ENCODE results near the gene RNASEH2A.
A peak's percentile ranks its signal among the peaks of the same experiment; 100 is the strongest.

DNA sequence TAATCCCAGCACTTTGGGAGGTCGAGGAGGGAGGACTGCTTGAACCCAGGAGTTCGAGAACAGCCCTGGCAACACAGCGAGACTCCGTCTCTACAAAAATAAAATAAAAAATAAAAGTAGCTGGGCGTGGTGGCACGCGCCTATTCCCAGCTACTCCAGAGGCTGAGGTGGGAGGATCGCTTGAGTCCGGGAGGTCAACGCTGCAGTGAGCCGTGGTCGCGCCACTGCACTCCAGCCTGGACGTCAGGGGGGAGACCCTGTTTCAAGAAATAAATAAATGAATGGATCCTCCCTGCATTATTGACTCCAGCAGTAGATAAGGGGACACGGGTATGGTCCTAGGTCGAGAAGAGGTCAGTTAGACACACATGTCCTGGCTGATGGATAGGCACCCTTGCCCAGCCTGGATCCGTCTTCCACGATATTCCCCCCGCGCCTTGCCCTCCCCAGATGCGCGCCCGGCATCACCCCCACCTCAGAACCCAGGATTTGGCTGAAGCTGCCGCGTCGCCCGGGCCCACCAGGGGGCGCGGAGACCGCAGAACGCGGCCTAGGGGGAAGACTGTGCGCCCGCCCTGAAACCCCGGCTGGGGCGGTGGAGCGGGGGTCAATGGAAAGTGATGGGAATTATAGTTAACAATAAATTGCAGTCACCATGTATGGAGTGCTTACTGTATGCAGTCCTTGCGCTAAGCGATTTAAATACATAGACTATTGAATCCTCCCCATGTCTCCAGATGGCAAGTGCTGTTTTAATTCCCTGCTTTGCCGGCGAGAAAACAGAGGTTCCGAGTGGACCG lies 29.0 kb upstream of the RNASEH2A start:
- peak in 1 of 2 donors; percentile 38 for TF ChIP-seq POLR2A (IDR thresholded peaks at IDR 0.05)
- TF ChIP-seq, protein P1, sequence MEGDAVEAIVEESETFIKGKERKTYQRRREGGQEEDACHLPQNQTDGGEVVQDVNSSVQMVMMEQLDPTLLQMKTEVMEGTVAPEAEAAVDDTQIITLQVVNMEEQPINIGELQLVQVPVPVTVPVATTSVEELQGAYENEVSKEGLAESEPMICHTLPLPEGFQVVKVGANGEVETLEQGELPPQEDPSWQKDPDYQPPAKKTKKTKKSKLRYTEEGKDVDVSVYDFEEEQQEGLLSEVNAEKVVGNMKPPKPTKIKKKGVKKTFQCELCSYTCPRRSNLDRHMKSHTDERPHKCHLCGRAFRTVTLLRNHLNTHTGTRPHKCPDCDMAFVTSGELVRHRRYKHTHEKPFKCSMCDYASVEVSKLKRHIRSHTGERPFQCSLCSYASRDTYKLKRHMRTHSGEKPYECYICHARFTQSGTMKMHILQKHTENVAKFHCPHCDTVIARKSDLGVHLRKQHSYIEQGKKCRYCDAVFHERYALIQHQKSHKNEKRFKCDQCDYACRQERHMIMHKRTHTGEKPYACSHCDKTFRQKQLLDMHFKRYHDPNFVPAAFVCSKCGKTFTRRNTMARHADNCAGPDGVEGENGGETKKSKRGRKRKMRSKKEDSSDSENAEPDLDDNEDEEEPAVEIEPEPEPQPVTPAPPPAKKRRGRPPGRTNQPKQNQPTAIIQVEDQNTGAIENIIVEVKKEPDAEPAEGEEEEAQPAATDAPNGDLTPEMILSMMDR (IDR thresholded peaks at IDR 0.05), result peak; percentile 96 to 98 (median 97)

Data from uterus (tissue), 2 donors.